Psoas muscle (tissue), 8 donors: ENCODE results near the gene SOCS2. TPM values are rescaled to one million over a fixed set of nuclear protein-coding genes. Genes with fewer than 3 reads are reported as not detected.
A peak's percentile ranks its signal among the peaks of the same experiment; 100 is the strongest.

Experiments
- ATAC-seq, 4 donors: fragments of 200-7000 bp; cut with Tn5 transposase; one replicate each; pipeline ENCODE4 v1.9.1; 2020; ENCODE audit warnings: moderate library complexity in 3 of 4, mild to moderate bottlenecking in 2 of 4
- DNase-seq, 2 donors: peaks; one replicate each; pipeline ENCODE4 v3.0.0-alpha.2; 2020
- H3K27ac ChIP-seq: fragments of 200-600 bp; one replicate; pipeline ENCODE4 v1.8.0; 2022
- H3K27me3 ChIP-seq, 3 donors: fragments of 200-600 bp in 1 of 3; one replicate each; pipeline versions ENCODE4 v1.6.1 to v1.8.0; 2013 to 2022; ENCODE audit warnings: low read length in 2 of 3, mild to moderate bottlenecking in 2 of 3, moderate library complexity in 1 of 3; ENCODE audit not compliant: insufficient read depth in 3 of 3
- H3K36me3 ChIP-seq, 2 donors: fragments of 200-600 bp in 1 of 2; one replicate each; pipeline versions ENCODE4 v1.6.1 to v1.8.0; 2013 to 2022; ENCODE audit warnings: low read depth in 1 of 2, mild to moderate bottlenecking in 1 of 2, moderate library complexity in 1 of 2; ENCODE audit not compliant: insufficient read depth in 1 of 2
- H3K4me1 ChIP-seq: fragments of 200-600 bp; one replicate; pipeline ENCODE4 v1.8.0; 2022
- H3K4me3 ChIP-seq: fragments of 200-600 bp; one replicate; pipeline ENCODE4 v1.8.0; 2022; ENCODE audit warnings: mild to moderate bottlenecking
- H3K9me3 ChIP-seq: fragments of 200-600 bp; one replicate; pipeline ENCODE4 v1.8.0; 2022
- WGBS, 3 donors: extraction: QIAGEN DNeasy Blood & Tissue Kit; methylation state at CpG; one replicate each; pipeline versions ENCODE4 v1.1.6 to v1.1.7; 2013; 5-methylcytosine and 5-hydroxymethylcytosine counted together
- intact Hi-C, 2 donors: fragments of 100-400 bp; cut with DNase I; formaldehyde crosslinking; loops; one replicate each; pipeline versions ENCODE4 v1.11.0 to v1.14.2; 2022
- polyA plus RNA-seq, 3 donors: library from polyadenylated mRNA; stranded (reverse); fragments of 200-250 nt; gene quantifications; one replicate each; pipeline ENCODE4 v1.2.3, GENCODE V29; 2013
- total RNA-seq, 4 donors: library from RNA; stranded (reverse); fragmentation: NEBNext Ultra II Directional in 2 of 4; extraction: Animal tissue kit (Norgen Biotek cat#: 25700) in 2 of 4; gene quantifications; one replicate each; pipeline versions ENCODE4 v1.2.1 to v1.2.4, GENCODE V29; 2021 to 2023
- TF ChIP-seq, protein P1 (sequence below): fragments of 200-600 bp; IDR thresholded peaks from one replicate; pipeline ENCODE4 v1.8.0; 2022; ENCODE audit warnings: antibody characterized with exemption
- donor health status: healthy with polysubstance abuse.
- donor health status: DM: no; HTN: no; CAD: no; lungs with moderate emphysema.
- donor health status: Bipolar disorder and iron deficiency.
- donor health status: healthy.
- donor health status: DM: yes; HTN: yes; CAD: no.
- donor health status: DM: no; HTN: no; CAD: no.
- donor health status: DM: no; HTN: no; CAD: no.
- donor health status: DM: yes; HTN: yes; CAD: no.

The SOCS2 gene
- total and polyA plus RNA-seq, 7 donors = 2.9 to 10.6 (median 4.7) TPM

DNA sequence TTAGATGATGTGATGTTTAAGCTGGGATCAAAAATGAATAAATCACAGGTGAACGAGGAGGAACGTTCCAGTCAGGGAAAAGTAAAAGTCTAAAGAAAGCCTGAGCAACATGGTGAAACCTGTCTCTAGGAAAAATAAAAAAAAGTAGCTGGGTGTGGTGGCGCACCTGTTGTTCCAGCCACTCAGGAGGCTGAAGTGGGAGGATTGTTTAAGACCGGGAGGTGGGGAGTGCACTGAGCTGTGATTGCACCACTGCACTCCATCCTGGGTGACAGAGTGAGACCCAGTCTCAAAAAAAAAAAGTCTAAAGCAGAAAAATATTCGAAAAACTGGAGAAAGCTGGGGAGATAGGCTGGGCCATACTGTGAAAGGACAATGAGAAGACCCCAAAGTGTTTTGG lies 39.2 kb upstream of the SOCS2 start:
- no peak overlapping the region for H3K27ac ChIP-seq
- 86 to 94% (median 87%) methylated on average over 5 of the region's 5 CpGs for WGBS, 3 donors
- TF ChIP-seq, protein P1, sequence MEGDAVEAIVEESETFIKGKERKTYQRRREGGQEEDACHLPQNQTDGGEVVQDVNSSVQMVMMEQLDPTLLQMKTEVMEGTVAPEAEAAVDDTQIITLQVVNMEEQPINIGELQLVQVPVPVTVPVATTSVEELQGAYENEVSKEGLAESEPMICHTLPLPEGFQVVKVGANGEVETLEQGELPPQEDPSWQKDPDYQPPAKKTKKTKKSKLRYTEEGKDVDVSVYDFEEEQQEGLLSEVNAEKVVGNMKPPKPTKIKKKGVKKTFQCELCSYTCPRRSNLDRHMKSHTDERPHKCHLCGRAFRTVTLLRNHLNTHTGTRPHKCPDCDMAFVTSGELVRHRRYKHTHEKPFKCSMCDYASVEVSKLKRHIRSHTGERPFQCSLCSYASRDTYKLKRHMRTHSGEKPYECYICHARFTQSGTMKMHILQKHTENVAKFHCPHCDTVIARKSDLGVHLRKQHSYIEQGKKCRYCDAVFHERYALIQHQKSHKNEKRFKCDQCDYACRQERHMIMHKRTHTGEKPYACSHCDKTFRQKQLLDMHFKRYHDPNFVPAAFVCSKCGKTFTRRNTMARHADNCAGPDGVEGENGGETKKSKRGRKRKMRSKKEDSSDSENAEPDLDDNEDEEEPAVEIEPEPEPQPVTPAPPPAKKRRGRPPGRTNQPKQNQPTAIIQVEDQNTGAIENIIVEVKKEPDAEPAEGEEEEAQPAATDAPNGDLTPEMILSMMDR = no peak

DNA sequence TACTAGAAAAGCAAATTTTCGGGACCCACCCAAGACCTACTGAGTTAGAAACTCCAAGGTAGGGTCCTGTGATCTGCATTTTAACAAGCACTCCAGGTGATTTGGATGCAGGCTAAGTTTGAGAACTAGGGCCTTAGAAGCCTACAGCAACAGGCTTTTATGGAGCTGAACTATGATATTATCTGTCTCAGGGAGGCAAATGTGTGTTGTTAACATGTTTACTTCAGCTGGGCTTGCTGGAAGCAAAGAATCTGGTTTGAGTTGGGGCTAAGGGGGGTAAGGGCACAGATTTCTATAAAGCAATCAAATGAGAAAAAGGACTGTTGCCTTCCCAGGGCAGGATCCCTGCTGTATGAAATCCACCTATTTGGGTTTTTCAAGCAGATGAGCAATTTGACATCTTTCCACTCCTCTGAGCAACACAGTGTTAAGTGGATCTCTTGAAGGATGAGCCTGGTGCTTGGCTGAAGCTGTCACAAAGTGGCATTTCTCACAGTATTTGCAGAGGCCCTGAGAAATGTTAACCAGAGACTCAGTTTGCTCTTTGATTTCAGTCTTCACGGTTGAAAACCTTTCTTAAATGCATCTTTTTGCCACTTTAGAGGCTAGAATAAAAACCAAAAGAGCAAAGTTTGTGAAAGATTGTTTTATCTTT lies 36.2 kb upstream of the SOCS2 start:
- 58 to 83% (median 64%) methylated on average over 2 of the region's 2 CpGs for WGBS, 3 donors

More for the DNA sequence above, 39.2 kb upstream of the SOCS2 start:
- intact Hi-C loops = no loop called here
- Histone ChIP-seq H3K36me3 (no peaks in the 10 kb centered on the region), H3K4me3 (no peak overlapping the region), H3K4me1 (peaks cover 13% of the 10 kb centered on the region), H3K9me3 (no peaks in the 10 kb centered on the region), H3K27me3 (no peaks in the 10 kb centered on the region)
- ATAC-seq = no peak
- no peak for DNase-seq

DNA sequence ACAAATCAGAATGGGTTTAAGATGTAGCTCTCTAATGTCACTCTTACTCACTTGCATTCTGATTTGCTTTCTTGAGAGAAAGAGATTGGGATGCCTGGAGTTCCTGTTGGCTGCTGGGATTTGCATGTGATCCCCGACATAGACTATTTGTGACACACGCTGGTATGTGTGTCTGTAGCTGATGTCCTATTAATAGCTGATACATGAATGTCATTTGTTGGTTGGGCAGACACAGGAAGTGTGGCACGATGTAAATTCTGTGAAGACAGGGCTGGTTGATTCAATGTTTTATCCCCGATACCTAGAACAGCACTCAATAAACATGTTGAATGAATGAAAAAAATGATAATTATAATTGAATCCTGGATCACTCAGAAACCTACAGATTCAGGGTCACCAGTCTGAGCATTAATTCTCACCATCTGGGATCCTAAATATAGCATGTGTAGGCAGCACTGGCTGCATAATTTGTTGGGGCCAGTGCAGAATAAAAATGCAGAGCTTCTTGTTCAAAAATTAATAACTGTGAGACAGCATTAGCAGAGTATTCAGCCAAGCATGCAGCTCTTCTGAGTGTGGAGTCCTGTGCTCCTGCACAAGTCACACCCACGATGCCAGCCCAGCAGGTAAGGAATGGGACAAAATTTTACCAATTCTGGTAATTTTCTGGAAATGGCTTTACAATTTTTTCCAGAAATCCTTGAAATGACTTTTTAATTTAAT lies 35.5 kb upstream of the SOCS2 start:
- WGBS, 3 donors = 19 to 28% (median 22%) methylated on average over 5 of the region's 5 CpGs
- DNase-seq (no peak), ATAC-seq (peak; percentile 88 to 94 (median 92))
- Histone ChIP-seq H3K4me3 (no peak overlapping the region), H3K36me3 (no peaks in the 10 kb centered on the region), H3K9me3 (no peaks in the 10 kb centered on the region), H3K27me3 (no peaks in the 10 kb centered on the region), H3K27ac (peak overlapping the region; percentile 60), H3K4me1 (peaks cover 13% of the 10 kb centered on the region)
- TF ChIP-seq, protein P1 = no peak
- intact Hi-C loops = no loop called here

More for the DNA sequence above, 36.2 kb upstream of the SOCS2 start:
- DNase-seq (no peak), ATAC-seq (peak in 1 of 4 donors; percentile 33)
- Histone ChIP-seq H3K36me3 (no peaks in the 10 kb centered on the region), H3K27me3 (no peaks in the 10 kb centered on the region), H3K4me1 (peaks cover 13% of the 10 kb centered on the region), H3K9me3 (no peaks in the 10 kb centered on the region), H3K27ac (peak overlapping the region; percentile 60), H3K4me3 (no peak overlapping the region)
- intact Hi-C loops = no loop called here
- TF ChIP-seq, protein P1 = no peak

DNA sequence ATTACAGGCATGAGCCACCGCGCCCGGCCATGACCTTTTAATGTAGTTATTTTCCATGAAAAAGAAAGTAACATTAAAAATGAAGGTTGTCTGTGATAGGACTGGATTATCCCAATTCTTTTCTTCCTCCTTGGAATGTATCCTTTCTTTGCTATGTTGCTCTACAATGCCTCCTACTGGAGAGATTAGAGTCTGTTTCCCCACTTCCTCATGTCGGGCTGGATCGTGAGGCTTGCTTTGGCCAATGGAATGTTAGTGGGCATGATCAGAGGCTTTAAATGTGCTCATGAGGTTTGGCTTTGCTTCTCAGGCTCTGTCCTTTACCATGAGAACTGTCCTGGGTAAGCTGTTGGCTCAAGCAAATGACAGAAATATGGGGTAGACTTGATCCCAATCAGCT lies 34.7 kb upstream of the SOCS2 start:
- WGBS, 3 donors = 82 to 87% (median 87%) methylated on average over 5 of the region's 5 CpGs
- intact Hi-C loops = no loop called here
- ATAC-seq (no peak), DNase-seq (no peak)
- no peak overlapping the region for H3K27ac ChIP-seq
- H3K4me1 ChIP-seq = peaks cover 13% of the 10 kb centered on the region
- no peaks in the 10 kb centered on the region for H3K27me3 ChIP-seq
- H3K9me3 ChIP-seq = no peaks in the 10 kb centered on the region
- TF ChIP-seq, protein P1 = no peak
- H3K36me3 ChIP-seq = no peaks in the 10 kb centered on the region
- H3K4me3 ChIP-seq = no peak overlapping the region
